Kidney (tissue), 14 donors: ENCODE data around the gene CASP10. TPM values are rescaled to one million over a fixed set of nuclear protein-coding genes. Genes with fewer than 3 reads are reported as not detected.

ENCODE experiments used
- DNase-seq, 5 donors: peaks; one replicate each; pipeline ENCODE4 v3.0.0-alpha.2; 2013 to 2020
- FAIRE-seq: peaks from 2 replicates; lab custom pipeline; 2012; peaks lifted over from hg19 to GRCh38; lab: Jason Lieb, UNC
- H3K27ac ChIP-seq, 2 donors: one replicate each; pipeline ENCODE4 v1.7.0; 2013; ENCODE audit warnings: low read depth in 2 of 2, low read length in 2 of 2, inconsistent platforms in 1 of 2
- H3K27me3 ChIP-seq: one replicate; pipeline ENCODE4 v1.7.1; 2013; ENCODE audit warnings: low read length, inconsistent platforms; ENCODE audit not compliant: control insufficient read depth, insufficient read depth
- H3K36me3 ChIP-seq, 3 donors: one replicate each; pipeline versions ENCODE4 v1.7.0 to v1.7.1; 2013; ENCODE audit warnings: low read length in 3 of 3, control low read depth in 1 of 3, inconsistent platforms in 1 of 3; ENCODE audit not compliant: insufficient read depth in 3 of 3, control insufficient read depth in 2 of 3
- H3K4me1 ChIP-seq, 3 donors: one replicate each; pipeline versions ENCODE4 v1.7.0 to v1.7.1; 2013; ENCODE audit warnings: low read length in 3 of 3, inconsistent platforms in 1 of 3, low read depth in 1 of 3; ENCODE audit not compliant: control insufficient read depth in 2 of 3, insufficient read depth in 2 of 3
- H3K4me3 ChIP-seq, 3 donors: one replicate each; pipeline versions ENCODE4 v1.7.0 to v1.8.1; 2013; ENCODE audit warnings: low read length in 3 of 3, control low read depth in 1 of 3, inconsistent platforms in 1 of 3
- H3K9ac ChIP-seq, 3 donors: one replicate each; pipeline versions ENCODE4 v1.7.0 to v1.7.1; 2013; ENCODE audit warnings: low read length in 3 of 3, control low read depth in 1 of 3, inconsistent platforms in 1 of 3
- H3K9me3 ChIP-seq, 3 donors: one replicate each; pipeline versions ENCODE4 v1.7.0 to v1.7.1; 2013; ENCODE audit warnings: low read length in 3 of 3, control low read depth in 1 of 3, inconsistent platforms in 1 of 3; ENCODE audit not compliant: control insufficient read depth in 2 of 3, insufficient read depth in 1 of 3
- intact Hi-C: fragments of 100-400 bp; cut with DNase I; formaldehyde crosslinking; loops from one replicate; pipeline ENCODE4 v1.11.1; 2022
- polyA plus RNA-seq: library from polyadenylated mRNA; stranded (reverse); fragments of 350-450 nt; fragmentation: Illumina TruSeq; extraction: RNeasy Lipid Tissue Mini Kit (QIAGEN cat#74804); gene quantifications from one replicate; pipeline ENCODE4 v1.2.3, GENCODE V29; 2014; ENCODE audit warnings: low read depth, low replicate concordance; ENCODE audit not compliant: insufficient read depth
- total RNA-seq: library from RNA; stranded (reverse); fragmentation: NEBNext Ultra II Directional; extraction: Animal tissue kit (Norgen Biotek cat#: 25700); gene quantifications from one replicate; pipeline ENCODE4 v1.2.1, GENCODE V29; 2021
- TF ChIP-seq, protein P1 (sequence below): IDR thresholded peaks from 3 replicates; pipeline ENCODE4 v1.5.1; 2012; ENCODE audit warnings: mild to moderate bottlenecking, moderate library complexity, borderline replicate concordance; ENCODE audit not compliant: insufficient read depth; ENCODE audit errors: extremely low read depth
- donor health status: control.
- donor health status: control.
- donor health status: control.
- donor health status: control.
- donor health status: control.
- donor health status: DM: yes; HTN: yes; CAD: no.
- donor health status: Normal renal cell carcinoma (clear cell type).

The CASP10 gene
- total and polyA plus RNA-seq, 2 donors from 2014 or later: 4.5 to 24.6 TPM

DNA sequence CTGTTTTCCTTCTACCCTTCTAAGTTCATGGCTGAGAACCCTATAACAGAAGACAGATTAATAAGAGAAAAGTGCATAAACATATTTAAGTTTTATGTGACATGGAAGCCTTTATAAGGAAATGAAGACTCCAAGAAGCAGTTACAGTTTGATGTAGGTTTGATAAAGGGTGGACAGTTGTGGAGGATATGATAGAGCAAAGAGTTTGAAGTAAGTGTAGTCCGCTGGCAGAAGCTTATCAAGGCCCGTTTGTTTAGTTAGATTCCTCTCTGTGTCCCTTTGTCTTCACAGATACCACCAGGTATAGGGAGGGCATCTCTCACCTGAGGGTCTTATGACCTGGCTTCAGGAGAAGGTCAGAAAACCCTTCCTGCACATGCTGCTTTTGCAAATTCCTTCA, 66.9 kb downstream of the CASP10 start:
- FAIRE-seq (no peak), DNase-seq (no peak)
- no peaks in the 10 kb centered on the region for H3K36me3 ChIP-seq
- no peak overlapping the region for H3K27ac ChIP-seq
- H3K4me3 ChIP-seq: no peak overlapping the region
- TF ChIP-seq, protein P1, sequence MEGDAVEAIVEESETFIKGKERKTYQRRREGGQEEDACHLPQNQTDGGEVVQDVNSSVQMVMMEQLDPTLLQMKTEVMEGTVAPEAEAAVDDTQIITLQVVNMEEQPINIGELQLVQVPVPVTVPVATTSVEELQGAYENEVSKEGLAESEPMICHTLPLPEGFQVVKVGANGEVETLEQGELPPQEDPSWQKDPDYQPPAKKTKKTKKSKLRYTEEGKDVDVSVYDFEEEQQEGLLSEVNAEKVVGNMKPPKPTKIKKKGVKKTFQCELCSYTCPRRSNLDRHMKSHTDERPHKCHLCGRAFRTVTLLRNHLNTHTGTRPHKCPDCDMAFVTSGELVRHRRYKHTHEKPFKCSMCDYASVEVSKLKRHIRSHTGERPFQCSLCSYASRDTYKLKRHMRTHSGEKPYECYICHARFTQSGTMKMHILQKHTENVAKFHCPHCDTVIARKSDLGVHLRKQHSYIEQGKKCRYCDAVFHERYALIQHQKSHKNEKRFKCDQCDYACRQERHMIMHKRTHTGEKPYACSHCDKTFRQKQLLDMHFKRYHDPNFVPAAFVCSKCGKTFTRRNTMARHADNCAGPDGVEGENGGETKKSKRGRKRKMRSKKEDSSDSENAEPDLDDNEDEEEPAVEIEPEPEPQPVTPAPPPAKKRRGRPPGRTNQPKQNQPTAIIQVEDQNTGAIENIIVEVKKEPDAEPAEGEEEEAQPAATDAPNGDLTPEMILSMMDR: no peak
- no peaks in the 10 kb centered on the region for H3K27me3 ChIP-seq
- peaks cover 0 to 3% (median 0%) of the 10 kb centered on the region in 3 donors for H3K4me1 ChIP-seq
- intact Hi-C loops: no loop called here
- no peaks in the 10 kb centered on the region for H3K9me3 ChIP-seq
- H3K9ac ChIP-seq: no peak overlapping the region

DNA sequence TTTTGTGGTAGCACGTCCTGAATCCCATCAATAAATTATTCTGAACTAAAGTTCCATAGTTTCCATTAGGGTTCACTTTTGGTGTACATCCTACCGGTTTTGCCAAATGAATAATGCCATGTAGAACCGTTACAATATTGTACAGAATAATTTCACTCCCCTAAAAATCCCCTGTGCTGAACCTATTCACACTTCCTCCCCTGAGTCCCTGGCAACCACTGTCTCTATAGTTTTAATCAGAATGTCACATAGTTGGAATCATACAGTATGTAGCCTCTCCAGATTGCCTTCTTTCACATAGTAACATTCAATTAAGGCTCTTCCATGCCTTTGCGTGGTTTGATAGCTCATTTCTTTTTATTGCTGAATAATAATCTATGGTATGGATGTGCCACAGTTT, 67.8 kb downstream of the CASP10 start:
- no peak overlapping the region for H3K27ac ChIP-seq
- TF ChIP-seq, protein P1: no peak

GRCh38 chr2:201254081-201254730, 71.3 kb downstream of the CASP10 start:
- Histone ChIP-seq H3K27me3 (no peaks in the 10 kb centered on the region), H3K36me3 (no peaks in the 10 kb centered on the region), H3K27ac (no peak overlapping the region), H3K4me1 (peaks cover 0 to 3% (median 0%) of the 10 kb centered on the region in 3 donors), H3K9me3 (no peaks in the 10 kb centered on the region), H3K9ac (no peak overlapping the region), H3K4me3 (no peak overlapping the region)
- TF ChIP-seq, protein P1: no peak
- DNase-seq (no peak), FAIRE-seq (no peak)
- intact Hi-C loops: no loop called here

More for the DNA sequence above, 67.8 kb downstream of the CASP10 start:
- no peak for FAIRE-seq
- H3K36me3 ChIP-seq: no peaks in the 10 kb centered on the region
- no peak overlapping the region for H3K9ac ChIP-seq
- H3K9me3 ChIP-seq: no peaks in the 10 kb centered on the region
- no peaks in the 10 kb centered on the region for H3K27me3 ChIP-seq
- intact Hi-C loops: no loop called here
- peaks cover 0 to 3% (median 0%) of the 10 kb centered on the region in 3 donors for H3K4me1 ChIP-seq
- no peak for DNase-seq
- no peak overlapping the region for H3K4me3 ChIP-seq
